ENCODE results near the gene KIF2C. TPM values are rescaled to one million over a fixed set of nuclear protein-coding genes. Genes with fewer than 3 reads are reported as not detected.

KIF2C gene
- total and polyA plus RNA-seq, 8 donors, result 3.3 to 44.9 (median 19.7) TPM

DNA sequence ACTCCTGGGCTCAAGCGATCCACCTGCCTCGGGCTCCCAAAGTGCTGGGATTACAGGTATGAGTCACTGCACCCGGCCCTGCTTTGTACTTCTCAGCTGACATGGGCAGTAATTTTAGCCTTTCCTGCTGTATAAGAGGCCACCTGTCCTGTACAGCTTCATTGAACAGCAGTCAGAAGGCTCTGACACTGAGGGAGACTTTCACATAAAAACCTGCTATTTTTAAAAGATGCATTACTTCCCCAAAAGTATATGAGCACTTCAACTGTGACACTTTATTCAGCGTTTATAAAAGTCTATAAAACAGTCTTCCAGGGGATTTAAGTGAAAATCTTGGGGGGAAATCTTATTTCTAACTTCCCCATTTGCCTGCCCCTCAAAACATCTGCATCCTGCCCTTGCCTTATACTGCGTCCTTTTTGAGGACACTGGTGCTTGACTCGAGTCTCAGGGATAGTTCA lies 26.3 kb upstream of the KIF2C start:
- Histone ChIP-seq H3K9me3 (no peaks in the 10 kb centered on the region), H3K4me3 (no peak overlapping the region), H3K27ac (no peak overlapping the region), H3K36me3 (no peaks in the 10 kb centered on the region), H3K4me1 (peaks cover 0 to 12% of the 10 kb centered on the region in 2 donors), H3K27me3 (no peaks in the 10 kb centered on the region)
- DNase-seq, result no peak
- intact Hi-C loops (cut with DNase I), result no loop called here
- peak; percentile 41 for ATAC-seq
- no peak for TF ChIP-seq CTCF (IDR thresholded peaks at IDR 0.05)

- H3K36me3 ChIP-seq, result no peaks in the 10 kb centered on the region
- H3K9me3 ChIP-seq, result no peaks in the 10 kb centered on the region
- H3K27me3 ChIP-seq, result no peaks in the 10 kb centered on the region
- H3K4me1 ChIP-seq, result peaks cover 0 to 15% of the 10 kb centered on the region in 2 donors
- no peak for TF ChIP-seq CTCF (IDR thresholded peaks at IDR 0.05)
- ATAC-seq, result no peak
- no peak overlapping the region for H3K4me3 ChIP-seq
- no peak overlapping the region for H3K27ac ChIP-seq
- intact Hi-C loops (cut with DNase I), result no loop called here
- DNase-seq, result no peak
These were observed 25.1 kb upstream of the KIF2C start for GRCh38 chr1:44714532-44714931.

DNA sequence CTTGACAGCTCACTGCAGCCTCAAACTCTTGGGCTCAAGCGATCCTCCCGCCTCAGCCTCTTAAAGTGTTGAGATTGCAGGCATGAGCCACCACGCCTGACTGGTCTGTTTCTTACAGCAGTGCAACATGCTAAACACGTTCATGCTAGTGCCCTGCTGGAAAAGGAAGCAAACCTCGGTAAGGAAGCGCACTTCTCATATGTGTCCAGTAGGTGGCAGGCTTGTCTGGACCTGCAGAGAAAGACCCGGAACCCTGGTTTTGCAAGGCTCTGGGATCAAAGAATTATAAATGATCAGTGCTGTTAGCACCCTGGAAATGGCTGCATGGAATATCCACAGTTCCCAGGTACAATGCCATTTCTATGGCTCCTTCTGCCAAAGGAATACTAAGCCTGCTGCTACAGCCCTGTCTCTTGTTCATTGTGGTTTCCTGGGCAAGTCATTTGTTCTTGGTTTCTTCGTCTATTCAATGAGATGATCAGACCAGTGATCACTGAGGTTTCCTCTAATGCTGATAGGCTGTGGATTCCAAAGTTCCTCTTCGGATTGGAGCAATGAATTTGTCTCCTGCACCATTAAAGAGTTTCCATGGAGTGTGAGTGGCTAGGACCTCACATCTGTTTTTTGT lies 24.6 kb upstream of the KIF2C start:
- Histone ChIP-seq H3K36me3 (no peaks in the 10 kb centered on the region), H3K9me3 (no peaks in the 10 kb centered on the region), H3K27ac (no peak overlapping the region), H3K4me1 (peaks cover 0 to 15% of the 10 kb centered on the region in 2 donors), H3K27me3 (no peaks in the 10 kb centered on the region), H3K4me3 (no peak overlapping the region)
- DNase-seq (peak in 3 of 4 donors; percentile 61 to 80 (median 63)), ATAC-seq (peak; percentile 93)
- intact Hi-C loops (cut with DNase I), result no loop called here
- TF ChIP-seq CTCF (IDR thresholded peaks at IDR 0.05), result peak; percentile 93 to 94

- Histone ChIP-seq H3K4me3 (no peak overlapping the region), H3K27ac (no peak overlapping the region), H3K27me3 (no peaks in the 10 kb centered on the region), H3K36me3 (no peaks in the 10 kb centered on the region), H3K4me1 (peaks cover 0 to 21% of the 10 kb centered on the region in 2 donors), H3K9me3 (no peaks in the 10 kb centered on the region)
- TF ChIP-seq CTCF (IDR thresholded peaks at IDR 0.05), result no peak
- ATAC-seq (no peak), DNase-seq (no peak)
- intact Hi-C loops (cut with DNase I), result no loop called here
These were observed 22.5 kb upstream of the KIF2C start for GRCh38 chr1:44717156-44717555.

DNA sequence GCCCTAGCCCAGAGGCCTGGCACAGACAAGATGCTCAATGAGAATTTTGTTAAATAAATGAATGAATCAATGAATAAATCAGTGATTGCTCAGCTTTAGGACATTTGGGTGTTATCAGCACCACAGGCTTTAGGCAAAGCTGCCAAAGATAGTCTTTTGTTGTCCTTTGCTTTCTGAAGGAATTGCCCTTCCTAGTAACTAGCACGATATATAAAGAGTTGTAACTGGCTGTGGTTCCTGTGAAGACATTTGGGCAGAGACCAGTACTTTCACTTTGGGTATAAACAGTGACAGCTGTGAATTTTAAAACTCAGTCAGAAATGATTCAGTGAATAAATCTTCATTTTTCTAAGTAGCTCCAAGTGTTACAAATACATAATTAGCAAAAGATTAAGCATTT lies 22.0 kb upstream of the KIF2C start:
- ATAC-seq, result no peak
- intact Hi-C loops (cut with DNase I), result no loop called here

More for the DNA sequence above, 22.0 kb upstream of the KIF2C start:
- H3K4me1 ChIP-seq, result peaks cover 0 to 22% of the 10 kb centered on the region in 2 donors
- peak in 1 of 4 donors; percentile 39 for DNase-seq
- H3K9me3 ChIP-seq, result no peaks in the 10 kb centered on the region
- H3K36me3 ChIP-seq, result no peaks in the 10 kb centered on the region
- TF ChIP-seq CTCF (IDR thresholded peaks at IDR 0.05), result no peak
- no peak overlapping the region for H3K4me3 ChIP-seq
- H3K27me3 ChIP-seq, result no peaks in the 10 kb centered on the region
- H3K27ac ChIP-seq, result no peak overlapping the region

Data from left lung (tissue), 10 donors.